NT2/D1 (cell line): Measurements from ENCODE around the gene NELL1.

Experiments
- DNase-seq: peaks from one replicate; pipeline ENCODE4 v3.0.0-alpha.2; 2011; ENCODE audit warnings: low read depth, low spot score
- H3K27me3 ChIP-seq: 2 replicates; pipeline ENCODE4 v1.6.0; 2011; ENCODE audit warnings: mild to moderate bottlenecking; ENCODE audit not compliant: insufficient read length, insufficient read depth
- H3K36me3 ChIP-seq: 2 replicates; pipeline ENCODE4 v1.6.1; 2011; ENCODE audit warnings: mild to moderate bottlenecking, low read length, mixed read lengths; ENCODE audit not compliant: insufficient read depth, insufficient read length
- H3K4me1 ChIP-seq: 2 replicates; pipeline ENCODE4 v1.5.1; 2011; ENCODE audit not compliant: insufficient read depth, insufficient read length
- H3K4me3 ChIP-seq: 2 replicates; pipeline ENCODE4 v1.5.1; 2011; ENCODE audit warnings: low read depth; ENCODE audit not compliant: insufficient read length
- H3K9ac ChIP-seq: 2 replicates; pipeline ENCODE4 v1.6.0; 2011; ENCODE audit warnings: low read depth; ENCODE audit not compliant: insufficient read length
- H3K9me3 ChIP-seq: 2 replicates; pipeline ENCODE4 v1.5.1; 2011; ENCODE audit warnings: mild to moderate bottlenecking, low read length; ENCODE audit not compliant: insufficient read depth
- SUZ12 ChIP-seq: IDR thresholded peaks from 2 replicates; pipeline ENCODE4 v1.6.1; 2011; ENCODE audit not compliant: insufficient read length, insufficient read depth; ENCODE audit errors: extremely low read depth
- YY1 ChIP-seq: IDR thresholded peaks from 2 replicates; pipeline ENCODE4 v1.6.1; 2011; ENCODE audit not compliant: insufficient read length, insufficient read depth
- ZNF274 ChIP-seq: IDR thresholded peaks from 2 replicates; pipeline ENCODE4 v1.6.1; 2011; ENCODE audit warnings: mild to moderate bottlenecking, low read depth, low read length

Gene NELL1

GRCh38 chr11:20668131-20668809, 1.1 kb upstream of the NELL1 start:
- no peak for DNase-seq
- Histone ChIP-seq H3K27me3 (peaks cover 65% of the 10 kb centered on the region), H3K4me3 (peak overlapping the region; percentile 64), H3K4me1 (no peaks in the 10 kb centered on the region), H3K9me3 (no peaks in the 10 kb centered on the region), H3K36me3 (no peaks in the 10 kb centered on the region), H3K9ac (no peak overlapping the region)
- TF ChIP-seq SUZ12 (peak; percentile 10), ZNF274 (no peak)

- DNase-seq, result no peak
- Histone ChIP-seq H3K36me3 (no peaks in the 10 kb centered on the region), H3K4me1 (no peaks in the 10 kb centered on the region), H3K27me3 (peaks cover 65% of the 10 kb centered on the region), H3K4me3 (peak overlapping the region; percentile 64), H3K9me3 (no peaks in the 10 kb centered on the region), H3K9ac (peak overlapping the region; percentile 56)
- TF ChIP-seq ZNF274 (no peak), YY1 (no peak), SUZ12 (peak; percentile 39)
These were observed 666 bp downstream of the NELL1 start for GRCh38 chr11:20669820-20670684.

GRCh38 chr11:20670932-20671403, 1.6 kb downstream of the NELL1 start:
- Histone ChIP-seq H3K9me3 (no peaks in the 10 kb centered on the region), H3K4me3 (no peak overlapping the region), H3K27me3 (peaks cover 64% of the 10 kb centered on the region), H3K4me1 (no peaks in the 10 kb centered on the region), H3K9ac (no peak overlapping the region), H3K36me3 (no peaks in the 10 kb centered on the region)
- DNase-seq, result no peak
- no peak for TF ChIP-seq YY1
- no peak for TF ChIP-seq SUZ12
- no peak for TF ChIP-seq ZNF274

- Histone ChIP-seq H3K27me3 (peaks cover 54% of the 10 kb centered on the region), H3K4me1 (no peaks in the 10 kb centered on the region), H3K4me3 (no peak overlapping the region), H3K9ac (no peak overlapping the region), H3K9me3 (no peaks in the 10 kb centered on the region), H3K36me3 (no peaks in the 10 kb centered on the region)
- no peak for DNase-seq
- TF ChIP-seq YY1 (no peak), SUZ12 (no peak), ZNF274 (no peak)
These were observed 2.6 kb downstream of the NELL1 start for GRCh38 chr11:20671856-20672546.

GRCh38 chr11:20672575-20672974, 3.2 kb downstream of the NELL1 start:
- Histone ChIP-seq H3K4me3 (no peak overlapping the region), H3K9ac (no peak overlapping the region), H3K9me3 (no peaks in the 10 kb centered on the region), H3K36me3 (no peaks in the 10 kb centered on the region), H3K4me1 (no peaks in the 10 kb centered on the region), H3K27me3 (peaks cover 48% of the 10 kb centered on the region)
- TF ChIP-seq ZNF274 (no peak), YY1 (no peak), SUZ12 (no peak)
- DNase-seq, result no peak

- no peak for DNase-seq
- Histone ChIP-seq H3K27me3 (peaks cover 9% of the 10 kb centered on the region), H3K4me1 (no peaks in the 10 kb centered on the region), H3K9me3 (no peaks in the 10 kb centered on the region), H3K4me3 (no peak overlapping the region), H3K9ac (no peak overlapping the region), H3K36me3 (no peaks in the 10 kb centered on the region)
- TF ChIP-seq SUZ12 (no peak), YY1 (no peak), ZNF274 (no peak)
These were observed 7.3 kb downstream of the NELL1 start for GRCh38 chr11:20676658-20677057.

- no peak for DNase-seq
- Histone ChIP-seq H3K9ac (no peak overlapping the region), H3K36me3 (no peaks in the 10 kb centered on the region), H3K27me3 (no peaks in the 10 kb centered on the region), H3K4me3 (no peak overlapping the region), H3K9me3 (no peaks in the 10 kb centered on the region), H3K4me1 (no peaks in the 10 kb centered on the region)
- TF ChIP-seq ZNF274, result no peak
- no peak for TF ChIP-seq SUZ12
- no peak for TF ChIP-seq YY1
These were observed 19.4 kb downstream of the NELL1 start for GRCh38 chr11:20688761-20689160.
